K562 (cell line): ENCODE measurements around the gene CEMIP. TPM values are rescaled to one million over a fixed set of nuclear protein-coding genes. Genes with fewer than 3 reads are reported as not detected.

Experiments used
- CREB1 ChIP-seq, 2 experiments: sonication (generic) in 1 of 2; formaldehyde crosslinking in 1 of 2; IDR thresholded peaks; 2 replicates each; pipeline versions ENCODE4 v1.6.1 to v1.8.0; 2012 to 2022; ENCODE audit warnings: inconsistent platforms in 1 of 2, mild to moderate bottlenecking in 1 of 2, missing genetic modification reagents in 1 of 2, moderate library complexity in 1 of 2
- GABPB2 ChIP-seq: fragments of 250-450 bp; sonication (Bioruptor Pico); conservative IDR thresholded peaks from 2 replicates; pipeline ENCODE4 v1.5.1; 2021; ENCODE audit warnings: mild to moderate bottlenecking
- MGA ChIP-seq: fragments of 450-650 bp; IDR thresholded peaks from 2 replicates; pipeline ENCODE4 v1.6.1; 2016; ENCODE audit warnings: mild to moderate bottlenecking, moderate library complexity
- RBM15 ChIP-seq: fragments of 200-400 bp; formaldehyde crosslinking; IDR thresholded peaks from 2 replicates; pipeline ENCODE4 v1.6.1; 2018; ENCODE audit warnings: mild to moderate bottlenecking, low read length, moderate library complexity; ENCODE audit not compliant: insufficient read depth
- ZKSCAN3 ChIP-seq: fragments of 250-450 bp; sonication (Bioruptor Pico); IDR thresholded peaks from 2 replicates; pipeline ENCODE4 v1.4.0; 2020
- polyA plus RNA-seq, 8 experiments: library from polyadenylated mRNA; depleted of rRNA in 4 of 8; stranded (reverse) in 5 of 8; unstranded in 3 of 8; fragments of >200 nt; fragmentation: Nextera tagmentation in 2 of 8; fragmentation: Illumina TruSeq in 1 of 8; extraction: Ambion mirVana in 2 of 8; extraction: Trizol in 1 of 8; gene quantifications; 2 replicates each; pipeline versions ENCODE4 v1.2.1 to v1.2.3, GENCODE V29; 2011 to 2014; ENCODE audit warnings: inconsistent platforms in 1 of 8, missing spikeins in 1 of 8
- total RNA-seq, 7 experiments: library from RNA; depleted of rRNA in 6 of 7; stranded (reverse); fragments of >200 nt in 6 of 7; fragmentation: Illumina TruSeq in 2 of 7; extraction: Trizol in 2 of 7; gene quantifications; 2 replicates each; pipeline versions ENCODE4 v1.2.1 to v1.2.3, GENCODE V29; 2011 to 2021; ENCODE audit warnings: low replicate concordance in 1 of 7

The CEMIP gene
- total and polyA plus RNA-seq, 9 of the 15 experiments (the other 6 are each of a cell fraction or from before 2014, with no cell fraction given): 0.33 TPM; not detected in 8

DNA sequence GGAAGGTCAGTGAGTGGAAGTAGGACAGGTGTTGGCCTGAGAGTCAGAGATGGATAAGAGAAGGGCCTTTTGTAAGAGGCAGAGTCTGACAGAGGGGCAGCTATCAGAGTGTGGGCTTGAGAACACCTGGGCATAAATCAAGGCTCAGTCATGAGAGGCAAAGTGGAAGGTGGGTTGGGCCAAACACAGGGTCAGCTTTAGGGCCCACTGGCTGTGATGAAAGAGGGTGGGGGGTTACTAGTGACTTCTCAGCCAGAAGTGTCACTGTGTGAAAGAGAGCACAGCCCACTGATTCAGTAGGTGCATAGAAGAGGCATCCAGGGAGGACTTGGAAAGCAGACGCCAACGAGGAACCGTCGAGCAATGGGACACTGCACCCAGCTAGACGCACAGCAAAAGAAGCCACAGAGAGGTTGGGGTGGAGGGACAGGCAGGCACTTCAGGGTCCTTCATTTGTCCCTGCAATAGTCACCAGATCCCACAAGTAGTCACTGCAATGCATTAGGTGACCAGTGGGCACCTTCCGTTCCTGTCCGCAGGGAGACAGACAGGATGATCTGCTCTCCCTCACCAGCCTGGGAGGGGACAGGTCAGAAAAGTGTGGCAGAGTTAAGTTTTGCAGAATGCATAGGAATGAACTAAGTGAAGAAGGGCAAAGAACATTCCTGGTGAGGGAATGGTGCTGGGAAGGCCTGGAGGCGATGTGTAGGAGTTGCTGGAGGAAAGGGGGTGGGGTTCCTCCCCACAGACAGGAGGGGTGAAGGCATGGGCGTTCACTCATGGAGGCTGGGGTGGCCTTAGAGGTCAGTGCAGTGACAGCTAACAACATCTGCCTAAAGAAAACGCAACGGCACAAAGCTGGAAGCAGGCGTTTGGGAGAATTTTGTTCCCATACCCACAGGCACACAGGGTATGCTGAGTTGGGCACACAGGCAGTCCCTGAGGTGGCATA lies 174.1 kb downstream of the CEMIP start (continued):
- TF ChIP-seq MGA: no peak
- no peak for TF ChIP-seq RBM15
- no peak for TF ChIP-seq GABPB2 (CRISPR knock-in tag)
- TF ChIP-seq ZKSCAN3 (CRISPR knock-in tag): no peak
- TF ChIP-seq CREB1 (IDR thresholded peaks at IDR 0.05): no peak
- TF ChIP-seq CREB1 (CRISPR knock-in tag; IDR thresholded peaks at IDR 0.05): no peak
